HPDE6-E6E7 (cell line): ENCODE data around the gene SCG2.
A peak's percentile ranks its signal among the peaks of the same experiment; 100 is the strongest.
"Not testable (repeated sequence)": the region's sequence is repeated elsewhere in the genome, so short reads cannot be mapped to it uniquely, and the experiment has no call there.

Experiments used
- DNase-seq: peaks from one replicate; pipeline ENCODE4 v3.0.0; 2011; ENCODE audit warnings: missing footprints; ENCODE audit errors: extremely low spot score

Gene SCG2

GRCh38 chr2:223613017-223613950 is 11.1 kb upstream of the SCG2 start:
- DNase-seq: peak; percentile 95

GRCh38 chr2:223612501-223612900 is 10.3 kb upstream of the SCG2 start:
- no peak for DNase-seq

- DNase-seq: no peak
Observed at GRCh38 chr2:223611061-223611460, 8.9 kb upstream of the SCG2 start.

- no peak for DNase-seq
Observed at GRCh38 chr2:223607476-223607875, 5.3 kb upstream of the SCG2 start.

- DNase-seq: no peak
Observed at GRCh38 chr2:223606946-223607345, 4.8 kb upstream of the SCG2 start.

GRCh38 chr2:223604231-223604630 is 2.1 kb upstream of the SCG2 start:
- DNase-seq: no peak

GRCh38 chr2:223602972-223603371 is 811 bp upstream of the SCG2 start:
- no peak for DNase-seq

GRCh38 chr2:223601018-223601417 is 1.1 kb downstream of the SCG2 start:
- DNase-seq: no peak

- DNase-seq: no peak
Observed at GRCh38 chr2:223599640-223600380, 2.4 kb downstream of the SCG2 start.

GRCh38 chr2:223598994-223599639 is 3.0 kb downstream of the SCG2 start:
- DNase-seq: no peak

- DNase-seq: no peak
Observed at GRCh38 chr2:223597076-223597475, 5.1 kb downstream of the SCG2 start.

GRCh38 chr2:223596208-223596607 is 6.0 kb downstream of the SCG2 start:
- DNase-seq: no peak

GRCh38 chr2:223594831-223595230 is 7.3 kb downstream of the SCG2 start:
- no peak for DNase-seq

GRCh38 chr2:223594259-223594658 is 7.9 kb downstream of the SCG2 start:
- no peak for DNase-seq

GRCh38 chr2:223592689-223593088 is 9.5 kb downstream of the SCG2 start:
- not testable (repeated sequence) for DNase-seq

GRCh38 chr2:223591596-223591995 is 10.6 kb downstream of the SCG2 start:
- DNase-seq: no peak

- DNase-seq: no peak
Observed at GRCh38 chr2:223590964-223591363, 11.2 kb downstream of the SCG2 start.

- DNase-seq: no peak
Observed at GRCh38 chr2:223589901-223590300, 12.3 kb downstream of the SCG2 start.

GRCh38 chr2:223588251-223588650 is 13.9 kb downstream of the SCG2 start:
- no peak for DNase-seq

GRCh38 chr2:223587301-223587700 is 14.9 kb downstream of the SCG2 start:
- DNase-seq: no peak

GRCh38 chr2:223586261-223586660 is 15.9 kb downstream of the SCG2 start:
- no peak for DNase-seq

- DNase-seq: no peak
Observed at GRCh38 chr2:223585666-223586065, 16.5 kb downstream of the SCG2 start.
